ENCODE data around the gene GOLIM4. TPM values are rescaled to one million over a fixed set of nuclear protein-coding genes. Genes with fewer than 3 reads are reported as not detected.

Gene GOLIM4
- total RNA-seq, 1 donor from 2014 or later, result 36.6 TPM

- H3K9me3 Mint-ChIP-seq, result no peaks in the 10 kb centered on the region
- H3K27me3 Mint-ChIP-seq, result no peaks in the 10 kb centered on the region
- H3K27ac Mint-ChIP-seq, result no peak overlapping the region
- H3K4me3 Mint-ChIP-seq, result no peak overlapping the region
- TF ChIP-seq, protein P1, sequence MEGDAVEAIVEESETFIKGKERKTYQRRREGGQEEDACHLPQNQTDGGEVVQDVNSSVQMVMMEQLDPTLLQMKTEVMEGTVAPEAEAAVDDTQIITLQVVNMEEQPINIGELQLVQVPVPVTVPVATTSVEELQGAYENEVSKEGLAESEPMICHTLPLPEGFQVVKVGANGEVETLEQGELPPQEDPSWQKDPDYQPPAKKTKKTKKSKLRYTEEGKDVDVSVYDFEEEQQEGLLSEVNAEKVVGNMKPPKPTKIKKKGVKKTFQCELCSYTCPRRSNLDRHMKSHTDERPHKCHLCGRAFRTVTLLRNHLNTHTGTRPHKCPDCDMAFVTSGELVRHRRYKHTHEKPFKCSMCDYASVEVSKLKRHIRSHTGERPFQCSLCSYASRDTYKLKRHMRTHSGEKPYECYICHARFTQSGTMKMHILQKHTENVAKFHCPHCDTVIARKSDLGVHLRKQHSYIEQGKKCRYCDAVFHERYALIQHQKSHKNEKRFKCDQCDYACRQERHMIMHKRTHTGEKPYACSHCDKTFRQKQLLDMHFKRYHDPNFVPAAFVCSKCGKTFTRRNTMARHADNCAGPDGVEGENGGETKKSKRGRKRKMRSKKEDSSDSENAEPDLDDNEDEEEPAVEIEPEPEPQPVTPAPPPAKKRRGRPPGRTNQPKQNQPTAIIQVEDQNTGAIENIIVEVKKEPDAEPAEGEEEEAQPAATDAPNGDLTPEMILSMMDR (conservative IDR thresholded peaks at IDR 0.05), result no peak
- no peak for DNase-seq (ENCODE audit: extremely low spot score, unreplicated experiment)
- H3K4me1 Mint-ChIP-seq (ENCODE audit: unreplicated experiment), result no peaks in the 10 kb centered on the region
- H3K36me3 Mint-ChIP-seq, result peaks cover 9% of the 10 kb centered on the region
These were observed 91.8 kb downstream of the GOLIM4 start for GRCh38 chr3:168003911-168004310.

- Mint-ChIP-seq H3K4me3 (no peak overlapping the region), H3K4me1 (ENCODE audit: unreplicated experiment) (no peaks in the 10 kb centered on the region), H3K9me3 (no peaks in the 10 kb centered on the region), H3K27me3 (no peaks in the 10 kb centered on the region), H3K36me3 (peaks cover 6% of the 10 kb centered on the region), H3K27ac (no peak overlapping the region)
- TF ChIP-seq, protein P1 (conservative IDR thresholded peaks at IDR 0.05), result no peak
- no peak for DNase-seq (ENCODE audit: extremely low spot score, unreplicated experiment)
These were observed 92.8 kb downstream of the GOLIM4 start for GRCh38 chr3:168002786-168003368.

DNA sequence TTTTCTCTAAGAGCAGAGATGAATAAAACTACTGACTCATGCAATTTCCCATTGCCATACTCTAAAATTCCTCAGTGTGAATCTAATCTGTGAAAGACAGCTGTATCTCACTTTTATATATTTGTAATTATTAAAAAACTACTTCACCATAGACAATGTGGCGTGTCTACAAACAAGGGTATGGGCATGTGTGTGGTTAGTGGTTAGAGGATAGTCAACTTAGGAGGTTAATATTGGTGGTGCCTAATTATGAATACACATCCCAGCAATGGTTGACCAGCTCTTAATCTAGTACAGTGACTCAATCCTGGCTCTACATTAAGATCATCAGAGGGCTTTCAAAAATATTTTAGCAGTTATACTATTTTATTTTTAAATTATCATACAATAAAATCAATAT, 94.5 kb downstream of the GOLIM4 start:
- Mint-ChIP-seq H3K36me3 (no peaks in the 10 kb centered on the region), H3K9me3 (no peaks in the 10 kb centered on the region), H3K27ac (no peak overlapping the region), H3K4me1 (ENCODE audit: unreplicated experiment) (no peaks in the 10 kb centered on the region), H3K27me3 (no peaks in the 10 kb centered on the region), H3K4me3 (no peak overlapping the region)
- TF ChIP-seq, protein P1 (conservative IDR thresholded peaks at IDR 0.05), result no peak
- no peak for DNase-seq (ENCODE audit: extremely low spot score, unreplicated experiment)

GRCh38 chr3:167998253-167998652, 97.5 kb downstream of the GOLIM4 start:
- Mint-ChIP-seq H3K36me3 (no peaks in the 10 kb centered on the region), H3K27ac (no peak overlapping the region), H3K9me3 (no peaks in the 10 kb centered on the region), H3K4me3 (no peak overlapping the region), H3K4me1 (ENCODE audit: unreplicated experiment) (no peaks in the 10 kb centered on the region), H3K27me3 (no peaks in the 10 kb centered on the region)
- no peak for DNase-seq (ENCODE audit: extremely low spot score, unreplicated experiment)
- TF ChIP-seq, protein P1 (conservative IDR thresholded peaks at IDR 0.05), result no peak

- no peaks in the 10 kb centered on the region for H3K9me3 Mint-ChIP-seq
- H3K27ac Mint-ChIP-seq, result no peak overlapping the region
- DNase-seq (ENCODE audit: extremely low spot score, unreplicated experiment), result no peak
- peaks cover under 1% of the 10 kb centered on the region for H3K27me3 Mint-ChIP-seq
- H3K4me1 Mint-ChIP-seq (ENCODE audit: unreplicated experiment), result no peaks in the 10 kb centered on the region
- H3K4me3 Mint-ChIP-seq, result no peak overlapping the region
- TF ChIP-seq, protein P1 (conservative IDR thresholded peaks at IDR 0.05), result no peak
- H3K36me3 Mint-ChIP-seq, result no peaks in the 10 kb centered on the region
These were observed 99.2 kb downstream of the GOLIM4 start for GRCh38 chr3:167996514-167996913.

GRCh38 chr3:167992381-167992780, 103.3 kb downstream of the GOLIM4 start:
- no peak for DNase-seq (ENCODE audit: extremely low spot score, unreplicated experiment)
- H3K4me1 Mint-ChIP-seq (ENCODE audit: unreplicated experiment), result no peaks in the 10 kb centered on the region
- H3K9me3 Mint-ChIP-seq, result no peaks in the 10 kb centered on the region
- no peaks in the 10 kb centered on the region for H3K36me3 Mint-ChIP-seq
- H3K4me3 Mint-ChIP-seq, result no peak overlapping the region
- H3K27ac Mint-ChIP-seq, result no peak overlapping the region
- TF ChIP-seq, protein P1 (conservative IDR thresholded peaks at IDR 0.05), result no peak
- peaks cover 4% of the 10 kb centered on the region for H3K27me3 Mint-ChIP-seq

Data from type B pancreatic cell (in vitro differentiated cells).